IPS-11a (cell line): ENCODE measurements around the gene CTIF.

ENCODE experiments used
- H3K4me3 ChIP-seq: one replicate; pipeline ENCODE4 v1.5.1; 2013; ENCODE audit warnings: low read depth, low read length, control low read depth

The CTIF gene

GRCh38 chr18:48741866-48742265 is 203.0 kb downstream of the CTIF start:
- no peak overlapping the region for H3K4me3 ChIP-seq

GRCh38 chr18:48742304-48742703 is 203.5 kb downstream of the CTIF start:
- H3K4me3 ChIP-seq, result no peak overlapping the region

GRCh38 chr18:48742706-48743475 is 204.1 kb downstream of the CTIF start:
- H3K4me3 ChIP-seq, result no peak overlapping the region

- no peak overlapping the region for H3K4me3 ChIP-seq
Measured at GRCh38 chr18:48743886-48744285, 205.1 kb downstream of the CTIF start.

- no peak overlapping the region for H3K4me3 ChIP-seq
Measured at GRCh38 chr18:48745293-48745692, 206.5 kb downstream of the CTIF start.

GRCh38 chr18:48749768-48750167 is 210.9 kb downstream of the CTIF start:
- no peak overlapping the region for H3K4me3 ChIP-seq

- H3K4me3 ChIP-seq, result no peak overlapping the region
Measured at GRCh38 chr18:48750485-48751175, 211.8 kb downstream of the CTIF start.

- H3K4me3 ChIP-seq, result no peak overlapping the region
Measured at GRCh38 chr18:48751727-48752468, 213.1 kb downstream of the CTIF start.

GRCh38 chr18:48752478-48752877 is 213.6 kb downstream of the CTIF start:
- no peak overlapping the region for H3K4me3 ChIP-seq

- no peak overlapping the region for H3K4me3 ChIP-seq
Measured at GRCh38 chr18:48752928-48753327, 214.1 kb downstream of the CTIF start.

- no peak overlapping the region for H3K4me3 ChIP-seq
Measured at GRCh38 chr18:48753691-48754090, 214.9 kb downstream of the CTIF start.

GRCh38 chr18:48754559-48754958 is 215.7 kb downstream of the CTIF start:
- H3K4me3 ChIP-seq, result no peak overlapping the region

- H3K4me3 ChIP-seq, result no peak overlapping the region
Measured at GRCh38 chr18:48754993-48755473, 216.2 kb downstream of the CTIF start.

GRCh38 chr18:48756511-48757226 is 217.8 kb downstream of the CTIF start:
- H3K4me3 ChIP-seq, result no peak overlapping the region

- no peak overlapping the region for H3K4me3 ChIP-seq
Measured at GRCh38 chr18:48757367-48757766, 218.5 kb downstream of the CTIF start.

- H3K4me3 ChIP-seq, result no peak overlapping the region
Measured at GRCh38 chr18:48757906-48758305, 219.1 kb downstream of the CTIF start.

- H3K4me3 ChIP-seq, result no peak overlapping the region
Measured at GRCh38 chr18:48761582-48761981, 222.8 kb downstream of the CTIF start.

GRCh38 chr18:48762022-48762421 is 223.2 kb downstream of the CTIF start:
- no peak overlapping the region for H3K4me3 ChIP-seq

GRCh38 chr18:48762836-48763718 is 224.2 kb downstream of the CTIF start:
- H3K4me3 ChIP-seq, result no peak overlapping the region

- no peak overlapping the region for H3K4me3 ChIP-seq
Measured at GRCh38 chr18:48763719-48764100, 224.9 kb downstream of the CTIF start.
